Spleen (tissue), 7 donors: ENCODE results near the gene FBN3.

Source experiments
- POLR2A ChIP-seq, 3 donors: fragments of 450-650 bp; IDR thresholded peaks; one replicate each; pipeline ENCODE4 v1.5.1; 2017; ENCODE audit warnings: antibody characterized with exemption in 3 of 3, mild to moderate bottlenecking in 1 of 3
- POLR2AphosphoS5 ChIP-seq, 3 donors: sonication (generic); formaldehyde crosslinking; IDR thresholded peaks; one replicate each; pipeline ENCODE4 v1.5.1; 2017; ENCODE audit warnings: antibody characterized with exemption in 3 of 3
- TF ChIP-seq, protein P1 (sequence below), 11 experiments: fragments of 200-600 bp in 7 of 11; fragments of 450-650 bp in 4 of 11; sonication (generic) in 4 of 11; IDR thresholded peaks in 8 of 11; conservative IDR thresholded peaks in 3 of 11; 1 replicate in 7 of 11; 2 replicates in 4 of 11; pipeline versions ENCODE4 v1.4.0 to v1.8.0; 2016 to 2021; ENCODE audit warnings: antibody characterized with exemption in 11 of 11, inconsistent platforms in 4 of 11, mild to moderate bottlenecking in 1 of 11
- donor health status: DM: no; HTN: no; CAD: no; lungs with moderate emphysema.
- donor health status: DM: no; HTN: no; CAD: no.
- donor health status: DM: no; HTN: no; CAD: no.

DNA sequence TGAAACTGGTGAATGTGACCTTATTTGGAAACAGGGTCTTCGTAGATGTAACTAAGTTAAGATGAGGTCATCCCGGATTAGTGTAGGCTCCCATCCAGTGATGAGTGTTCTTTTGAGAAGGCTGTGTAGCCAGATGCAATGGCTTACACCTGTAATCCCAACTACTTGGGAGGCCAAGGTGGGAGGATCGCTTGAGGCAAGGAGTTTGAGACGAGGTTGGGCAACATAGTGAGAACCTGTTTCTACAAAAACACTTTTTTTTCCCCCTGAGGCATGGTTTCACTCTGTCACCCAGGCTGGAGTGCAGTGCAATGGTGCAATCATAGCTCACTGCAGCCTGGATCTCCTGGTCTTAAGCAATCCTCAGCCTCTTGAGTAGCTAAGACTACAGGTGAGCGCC, 36.4 kb downstream of the FBN3 start:
- TF ChIP-seq POLR2AphosphoS5 (IDR thresholded peaks at IDR 0.05) (no peak), POLR2A (IDR thresholded peaks at IDR 0.05) (no peak)
- TF ChIP-seq, protein P1, sequence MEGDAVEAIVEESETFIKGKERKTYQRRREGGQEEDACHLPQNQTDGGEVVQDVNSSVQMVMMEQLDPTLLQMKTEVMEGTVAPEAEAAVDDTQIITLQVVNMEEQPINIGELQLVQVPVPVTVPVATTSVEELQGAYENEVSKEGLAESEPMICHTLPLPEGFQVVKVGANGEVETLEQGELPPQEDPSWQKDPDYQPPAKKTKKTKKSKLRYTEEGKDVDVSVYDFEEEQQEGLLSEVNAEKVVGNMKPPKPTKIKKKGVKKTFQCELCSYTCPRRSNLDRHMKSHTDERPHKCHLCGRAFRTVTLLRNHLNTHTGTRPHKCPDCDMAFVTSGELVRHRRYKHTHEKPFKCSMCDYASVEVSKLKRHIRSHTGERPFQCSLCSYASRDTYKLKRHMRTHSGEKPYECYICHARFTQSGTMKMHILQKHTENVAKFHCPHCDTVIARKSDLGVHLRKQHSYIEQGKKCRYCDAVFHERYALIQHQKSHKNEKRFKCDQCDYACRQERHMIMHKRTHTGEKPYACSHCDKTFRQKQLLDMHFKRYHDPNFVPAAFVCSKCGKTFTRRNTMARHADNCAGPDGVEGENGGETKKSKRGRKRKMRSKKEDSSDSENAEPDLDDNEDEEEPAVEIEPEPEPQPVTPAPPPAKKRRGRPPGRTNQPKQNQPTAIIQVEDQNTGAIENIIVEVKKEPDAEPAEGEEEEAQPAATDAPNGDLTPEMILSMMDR (IDR thresholded peaks at IDR 0.05 in 8 of 11, conservative IDR thresholded peaks at IDR 0.05 in 3 of 11): no peak
